ENCODE data around the gene BORCS5. TPM values are rescaled to one million over a fixed set of nuclear protein-coding genes. Genes with fewer than 3 reads are reported as not detected.

Gene BORCS5
- total RNA-seq, 3 donors from 2014 or later = 22.2 to 26.7 (median 23.6) TPM

- H3K36me3 Mint-ChIP-seq (ENCODE audit: insufficient read depth) = peaks cover 40% of the 10 kb centered on the region
- DNase-seq (no peak), ATAC-seq (no peak)
- H3K4me1 Mint-ChIP-seq (ENCODE audit: low read depth) = peaks cover 44% of the 10 kb centered on the region
- no peak overlapping the region for H3K4me3 Mint-ChIP-seq
- H3K27me3 Mint-ChIP-seq (ENCODE audit: low read depth) = no peaks in the 10 kb centered on the region
- H3K9me3 Mint-ChIP-seq = no peaks in the 10 kb centered on the region
These were observed 10.0 kb downstream of the BORCS5 start for GRCh38 chr12:12366701-12367481.

- Mint-ChIP-seq H3K36me3 (ENCODE audit: insufficient read depth) (peaks cover 39% of the 10 kb centered on the region), H3K4me1 (ENCODE audit: low read depth) (peaks cover 39% of the 10 kb centered on the region), H3K27me3 (ENCODE audit: low read depth) (no peaks in the 10 kb centered on the region), H3K4me3 (no peak overlapping the region), H3K9me3 (no peaks in the 10 kb centered on the region)
- no peak for DNase-seq
- ATAC-seq = no peak
These were observed 10.7 kb downstream of the BORCS5 start for GRCh38 chr12:12367482-12367998.

GRCh38 chr12:12372946-12373722 lies 16.3 kb downstream of the BORCS5 start:
- peaks cover 28% of the 10 kb centered on the region for H3K4me1 Mint-ChIP-seq (ENCODE audit: low read depth)
- no peak for DNase-seq
- no peaks in the 10 kb centered on the region for H3K27me3 Mint-ChIP-seq (ENCODE audit: low read depth)
- H3K36me3 Mint-ChIP-seq (ENCODE audit: insufficient read depth) = peaks cover 35% of the 10 kb centered on the region
- H3K4me3 Mint-ChIP-seq = no peak overlapping the region
- no peak for ATAC-seq
- no peaks in the 10 kb centered on the region for H3K9me3 Mint-ChIP-seq

GRCh38 chr12:12376646-12377448 lies 20.0 kb downstream of the BORCS5 start:
- Mint-ChIP-seq H3K36me3 (ENCODE audit: insufficient read depth) (peaks cover 25% of the 10 kb centered on the region), H3K9me3 (peaks cover 4% of the 10 kb centered on the region), H3K4me3 (no peak overlapping the region), H3K27me3 (ENCODE audit: low read depth) (no peaks in the 10 kb centered on the region), H3K4me1 (ENCODE audit: low read depth) (peaks cover 47% of the 10 kb centered on the region)
- ATAC-seq = peak; percentile 67 to 74
- no peak for DNase-seq

- Mint-ChIP-seq H3K4me1 (ENCODE audit: low read depth) (peaks cover 55% of the 10 kb centered on the region), H3K36me3 (ENCODE audit: insufficient read depth) (peaks cover 22% of the 10 kb centered on the region), H3K27me3 (ENCODE audit: low read depth) (no peaks in the 10 kb centered on the region), H3K4me3 (no peak overlapping the region), H3K9me3 (peaks cover 4% of the 10 kb centered on the region)
- DNase-seq (no peak), ATAC-seq (no peak)
These were observed 21.7 kb downstream of the BORCS5 start for GRCh38 chr12:12378616-12379015.

GRCh38 chr12:12379831-12380730 lies 23.2 kb downstream of the BORCS5 start:
- H3K4me1 Mint-ChIP-seq (ENCODE audit: low read depth) = peaks cover 68% of the 10 kb centered on the region
- ATAC-seq = peak; percentile 59 to 70
- DNase-seq = no peak
- peaks cover 24% of the 10 kb centered on the region for H3K36me3 Mint-ChIP-seq (ENCODE audit: insufficient read depth)
- H3K27me3 Mint-ChIP-seq (ENCODE audit: low read depth) = no peaks in the 10 kb centered on the region
- H3K9me3 Mint-ChIP-seq = peaks cover 4% of the 10 kb centered on the region
- peak overlapping the region; percentile 19 for H3K4me3 Mint-ChIP-seq

GRCh38 chr12:12380949-12381593 lies 24.2 kb downstream of the BORCS5 start:
- ATAC-seq (no peak), DNase-seq (no peak)
- no peaks in the 10 kb centered on the region for H3K27me3 Mint-ChIP-seq (ENCODE audit: low read depth)
- peaks cover 72% of the 10 kb centered on the region for H3K4me1 Mint-ChIP-seq (ENCODE audit: low read depth)
- peaks cover 24% of the 10 kb centered on the region for H3K36me3 Mint-ChIP-seq (ENCODE audit: insufficient read depth)
- H3K9me3 Mint-ChIP-seq = peaks cover 4% of the 10 kb centered on the region
- H3K4me3 Mint-ChIP-seq = no peak overlapping the region

GRCh38 chr12:12381982-12382381 lies 25.1 kb downstream of the BORCS5 start:
- Mint-ChIP-seq H3K4me3 (no peak overlapping the region), H3K36me3 (ENCODE audit: insufficient read depth) (peaks cover 24% of the 10 kb centered on the region), H3K27me3 (ENCODE audit: low read depth) (no peaks in the 10 kb centered on the region), H3K9me3 (peaks cover 4% of the 10 kb centered on the region), H3K4me1 (ENCODE audit: low read depth) (peaks cover 66% of the 10 kb centered on the region)
- DNase-seq (no peak), ATAC-seq (no peak)

GRCh38 chr12:12384571-12385340 lies 27.9 kb downstream of the BORCS5 start:
- H3K4me1 Mint-ChIP-seq (ENCODE audit: low read depth) = peaks cover 60% of the 10 kb centered on the region
- peaks cover 4% of the 10 kb centered on the region for H3K9me3 Mint-ChIP-seq
- no peaks in the 10 kb centered on the region for H3K27me3 Mint-ChIP-seq (ENCODE audit: low read depth)
- H3K36me3 Mint-ChIP-seq (ENCODE audit: insufficient read depth) = peaks cover 29% of the 10 kb centered on the region
- DNase-seq = no peak
- peak; percentile 72 to 75 for ATAC-seq
- peak overlapping the region; percentile 17 for H3K4me3 Mint-ChIP-seq

- ATAC-seq (peak; percentile 42 to 62), DNase-seq (no peak)
- Mint-ChIP-seq H3K36me3 (ENCODE audit: insufficient read depth) (peaks cover 24% of the 10 kb centered on the region), H3K27me3 (ENCODE audit: low read depth) (no peaks in the 10 kb centered on the region), H3K4me1 (ENCODE audit: low read depth) (peaks cover 43% of the 10 kb centered on the region), H3K4me3 (no peak overlapping the region), H3K9me3 (no peaks in the 10 kb centered on the region)
These were observed 30.6 kb downstream of the BORCS5 start for GRCh38 chr12:12387501-12387900.

GRCh38 chr12:12392413-12392812 lies 35.5 kb downstream of the BORCS5 start:
- Mint-ChIP-seq H3K9me3 (no peaks in the 10 kb centered on the region), H3K36me3 (ENCODE audit: insufficient read depth) (peaks cover 30% of the 10 kb centered on the region), H3K4me3 (no peak overlapping the region), H3K4me1 (ENCODE audit: low read depth) (peaks cover 26% of the 10 kb centered on the region), H3K27me3 (ENCODE audit: low read depth) (no peaks in the 10 kb centered on the region)
- ATAC-seq (no peak), DNase-seq (no peak)

GRCh38 chr12:12393171-12393570 lies 36.3 kb downstream of the BORCS5 start:
- H3K27me3 Mint-ChIP-seq (ENCODE audit: low read depth) = no peaks in the 10 kb centered on the region
- no peak for ATAC-seq
- peaks cover 26% of the 10 kb centered on the region for H3K4me1 Mint-ChIP-seq (ENCODE audit: low read depth)
- no peak overlapping the region for H3K4me3 Mint-ChIP-seq
- no peaks in the 10 kb centered on the region for H3K9me3 Mint-ChIP-seq
- DNase-seq = no peak
- peaks cover 26% of the 10 kb centered on the region for H3K36me3 Mint-ChIP-seq (ENCODE audit: insufficient read depth)

All from activated T-cell treated with anti-CD3 and anti-CD28 coated beads, Interleukin-2, amount 50 U/mL, for 4 hours (primary cell).